ENCODE results near the gene LCNL1.
"Not testable (repeated sequence)": the region's sequence is repeated elsewhere in the genome, so short reads cannot be mapped to it uniquely, and the experiment has no call there.

LCNL1 gene

GRCh38 chr9:137028263-137029057, 45.7 kb downstream of the LCNL1 start:
- DNase-seq = no peak

DNA sequence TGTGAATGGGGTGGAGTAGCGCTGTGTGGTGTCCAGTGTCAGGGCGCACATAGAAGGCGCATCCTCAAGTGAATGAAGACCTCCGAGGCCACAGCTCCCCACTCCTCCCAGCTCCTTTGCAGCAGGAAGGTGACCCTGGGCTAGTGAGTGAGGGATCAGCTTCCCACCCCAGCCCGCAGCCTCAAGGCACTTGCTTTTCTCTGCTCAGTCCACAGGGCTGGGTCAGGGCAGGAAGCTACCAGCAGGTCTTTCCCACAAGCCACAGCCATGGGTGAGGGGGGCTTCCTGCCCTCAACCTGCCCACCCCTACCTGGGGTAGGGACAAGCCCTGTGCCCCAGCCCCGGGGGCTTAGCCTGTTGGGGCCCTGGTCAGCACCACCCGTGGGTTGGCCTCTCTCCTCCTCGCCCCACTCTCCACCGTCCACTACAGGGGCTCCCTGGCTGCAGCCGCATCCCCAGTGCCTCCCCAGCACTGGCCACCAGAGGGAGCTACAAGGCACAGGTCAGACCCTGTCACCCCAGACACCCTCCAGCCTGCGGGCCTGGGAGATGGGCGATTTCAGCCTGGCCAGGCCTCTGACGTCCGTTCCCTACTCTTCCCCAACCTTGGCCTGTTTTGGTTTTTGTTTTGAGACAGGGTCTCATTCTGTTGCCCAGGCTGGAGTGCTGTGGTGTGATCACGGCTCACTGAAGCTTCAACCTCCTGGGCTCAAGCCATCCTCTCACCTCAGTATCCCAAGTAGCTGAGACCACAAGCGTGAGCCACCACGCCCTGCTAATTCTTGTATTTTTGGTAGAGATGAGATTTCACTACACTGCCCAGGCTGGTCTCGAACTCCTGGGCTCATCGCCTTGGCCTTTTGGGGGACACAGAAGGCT, 46.5 kb downstream of the LCNL1 start:
- DNase-seq = no peak

DNA sequence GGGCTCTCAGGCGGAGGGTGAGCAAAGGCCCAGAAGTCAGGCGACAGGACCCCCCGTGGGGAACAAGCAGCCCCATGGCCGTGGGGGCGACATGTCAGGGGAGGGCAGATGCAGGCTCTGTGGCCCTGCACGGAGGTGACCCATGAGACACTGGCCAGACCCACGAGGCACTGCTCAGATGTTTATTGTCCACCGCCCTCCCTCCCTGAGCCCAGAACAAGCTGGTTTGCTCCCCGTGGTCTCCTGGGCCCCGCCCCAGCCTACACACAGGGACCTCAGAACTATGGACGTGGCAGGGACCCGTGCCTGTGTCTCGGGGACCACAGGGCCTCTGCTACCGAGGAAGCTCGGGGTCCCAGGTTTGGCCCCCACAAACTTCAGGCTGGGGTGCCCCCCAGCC, 47.2 kb downstream of the LCNL1 start:
- no peak for DNase-seq

- no peak for DNase-seq
Measured at GRCh38 chr9:137030538-137031527, 48.0 kb downstream of the LCNL1 start.

DNA sequence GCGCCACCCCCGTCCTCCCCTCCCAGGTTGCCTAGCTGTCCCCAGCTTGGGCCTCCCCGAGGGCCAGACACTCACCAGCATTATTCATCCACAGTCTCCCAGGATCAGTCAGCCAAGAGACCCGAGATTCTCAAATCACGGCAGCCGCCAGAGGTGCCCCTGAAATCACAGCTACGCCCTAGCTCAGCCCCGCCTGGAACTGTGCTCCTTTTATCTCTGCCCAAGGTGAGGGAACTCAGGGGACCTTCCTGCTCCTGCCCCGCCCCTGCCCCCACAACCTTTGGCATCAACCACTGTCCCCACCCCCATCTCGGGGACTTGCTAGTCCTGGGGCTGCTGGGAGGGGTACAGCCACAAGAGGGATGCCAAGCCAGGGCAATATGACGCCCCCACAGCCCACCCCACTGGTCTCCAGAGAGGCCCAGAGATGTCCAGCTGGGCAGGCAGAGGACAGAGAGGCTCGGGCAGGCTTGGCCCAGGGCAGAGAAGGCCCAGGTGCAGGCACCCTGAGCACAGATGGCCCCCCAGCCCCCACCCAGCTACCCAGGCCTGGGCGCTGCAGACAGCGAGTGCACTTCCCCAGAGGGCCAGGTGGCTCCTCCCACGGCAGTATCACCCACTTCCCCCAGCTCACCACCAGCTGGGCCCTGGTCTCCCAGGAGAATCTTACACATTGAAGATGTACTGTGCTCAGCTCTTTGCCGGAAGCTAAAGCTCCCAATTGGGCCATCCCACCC, 49.3 kb downstream of the LCNL1 start, which contains the start of gene FUT7:
TSS of gene FUT7 (minus strand) at position 185 of the 737 bp plus-strand sequence. CDS start at position 88, 97 bp downstream.
- no peak for DNase-seq

GRCh38 chr9:137032858-137033257, 50.1 kb downstream of the LCNL1 start:
- no peak for DNase-seq

DNA sequence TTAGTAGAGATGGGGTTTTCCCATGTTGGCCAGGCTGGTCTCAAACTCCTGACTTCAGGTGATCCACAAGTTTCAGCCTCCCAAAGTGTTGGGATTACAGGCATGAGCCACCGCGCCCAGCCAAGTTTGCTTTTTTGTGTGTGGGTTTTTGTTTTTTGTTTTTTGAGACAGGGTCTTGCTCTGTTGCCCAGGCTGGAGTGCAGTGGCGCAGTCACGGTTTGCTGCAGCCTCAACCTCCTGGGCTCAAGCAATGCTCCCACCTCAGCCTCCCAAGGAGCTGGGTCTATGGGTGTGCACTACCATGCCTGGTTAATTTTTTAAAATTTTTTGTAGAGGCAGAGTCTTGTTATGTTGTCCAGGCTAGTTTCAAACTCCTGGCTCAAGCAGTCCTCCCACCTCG, 50.7 kb downstream of the LCNL1 start:
- DNase-seq = not testable (repeated sequence)

GRCh38 chr9:137034039-137034708, 51.4 kb downstream of the LCNL1 start:
- no peak for DNase-seq

- DNase-seq = no peak
Measured at GRCh38 chr9:137034709-137035506, 52.1 kb downstream of the LCNL1 start.
